IMR-90 (cell line): ENCODE measurements around the gene KRTAP9-6. TPM values are rescaled to one million over a fixed set of nuclear protein-coding genes. Genes with fewer than 3 reads are reported as not detected.
A peak's percentile ranks its signal among the peaks of the same experiment; 100 is the strongest.

Experiments used
- ATAC-seq: fragments of 200-7000 bp; cut with Tn5 transposase; 2 replicates; pipeline ENCODE4 v1.9.1; 2020; ENCODE audit warnings: low read depth, mild to moderate bottlenecking, moderate library complexity
- BruUV-seq: library from RNA; stranded (reverse); fragments of 400-500 nt; replicated peaks from 2 replicates; lab custom pipeline; 2021; lab: Mats Ljungman, UMichigan
- CTCF ChIA-PET: fragments of 300-600 bp; formaldehyde crosslinking; extraction: SDS; loops from one replicate; lab custom pipeline; 2021; ENCODE audit warnings: antibody characterized with exemption; lab: Yijun Ruan, JAX
- POLR2A ChIA-PET: fragments of 300-600 bp; sonication (Branson Sonifier 250); formaldehyde crosslinking; loops from one replicate; lab custom pipeline; 2022; ENCODE audit warnings: antibody characterized with exemption; ENCODE audit not compliant: unreplicated experiment; lab: Charles Lee
- DNase-seq: peaks from one replicate; pipeline ENCODE4 v3.0.0; 2013
- H2AFZ ChIP-seq: replicated peaks from 2 replicates; pipeline ENCODE3; 2013; ENCODE audit warnings: low read length, mild to moderate bottlenecking; ENCODE audit not compliant: poor library complexity
- H2AK5ac ChIP-seq: 2 replicates; pipeline ENCODE4 v1.6.1; 2013; ENCODE audit warnings: low read depth, low read length, inconsistent platforms
- H2AK9ac ChIP-seq: replicated peaks from 2 replicates; pipeline ENCODE3; 2013; ENCODE audit warnings: mild to moderate bottlenecking, low read depth, low read length, moderate library complexity; ENCODE audit not compliant: poor library complexity
- H2BK120ac ChIP-seq: 2 replicates; pipeline ENCODE4 v1.6.1; 2013; ENCODE audit warnings: low read depth, low read length, inconsistent platforms
- H2BK15ac ChIP-seq: 3 replicates; pipeline ENCODE4 v1.6.1; 2013; ENCODE audit warnings: low read depth, low read length, inconsistent platforms
- H2BK20ac ChIP-seq: 2 replicates; pipeline ENCODE4 v1.6.1; 2013; ENCODE audit warnings: low read depth, mild to moderate bottlenecking, inconsistent platforms, low read length, moderate library complexity
- H2BK5ac ChIP-seq: 2 replicates; pipeline ENCODE4 v1.6.1; 2013; ENCODE audit warnings: mild to moderate bottlenecking, low read depth, low read length, inconsistent platforms; ENCODE audit not compliant: poor library complexity, severe bottlenecking
- H3K14ac ChIP-seq: replicated peaks from 2 replicates; pipeline ENCODE4 v1.6.1; 2013; ENCODE audit warnings: low read depth, low read length, inconsistent platforms
- H3K18ac ChIP-seq: 2 replicates; pipeline ENCODE4 v1.6.1; 2013; ENCODE audit warnings: low read depth, low read length, control low read depth
- H3K23ac ChIP-seq: 2 replicates; pipeline ENCODE4 v1.6.1; 2013; ENCODE audit warnings: low read depth, low read length, inconsistent platforms
- H3K27ac ChIP-seq: 2 replicates; pipeline ENCODE4 v1.5.1; 2013; ENCODE audit warnings: mild to moderate bottlenecking, control low read depth, low read length; ENCODE audit not compliant: insufficient read depth
- H3K27me3 ChIP-seq: 2 replicates; pipeline ENCODE4 v1.6.1; 2013; ENCODE audit warnings: low read length; ENCODE audit not compliant: control insufficient read depth, insufficient read depth
- H3K36me3 ChIP-seq: 2 replicates; pipeline ENCODE4 v1.6.1; 2013; ENCODE audit warnings: low read length, mixed read lengths; ENCODE audit not compliant: control insufficient read depth, insufficient read depth
- H3K4ac ChIP-seq: 2 replicates; pipeline ENCODE4 v1.6.1; 2013; ENCODE audit warnings: low read depth, low read length, inconsistent platforms
- H3K4me1 ChIP-seq: 2 replicates; pipeline ENCODE4 v1.6.1; 2013; ENCODE audit warnings: low read length, mixed read lengths; ENCODE audit not compliant: control insufficient read depth, insufficient read depth
- H3K4me2 ChIP-seq: 2 replicates; pipeline ENCODE4 v1.6.1; 2013; ENCODE audit warnings: low read depth, mild to moderate bottlenecking, control low read depth, low read length, moderate library complexity
- H3K4me3 ChIP-seq: 2 replicates; pipeline ENCODE4 v1.5.1; 2013; ENCODE audit warnings: low read depth, mild to moderate bottlenecking, control low read depth, low read length, moderate library complexity; ENCODE audit not compliant: insufficient read depth
- H3K56ac ChIP-seq: 2 replicates; pipeline ENCODE4 v1.6.1; 2013; ENCODE audit warnings: low read length, inconsistent platforms; ENCODE audit not compliant: insufficient read depth; ENCODE audit errors: extremely low read depth
- H3K79me1 ChIP-seq, 2 experiments: 2 replicates each; pipeline ENCODE4 v1.6.1; 2013; ENCODE audit warnings: low read length in 2 of 2, inconsistent platforms in 1 of 2, low read depth in 1 of 2
- H3K9ac ChIP-seq: 2 replicates; pipeline ENCODE4 v1.6.1; 2013; ENCODE audit warnings: low read depth, low read length, control low read depth
- H3K9me1 ChIP-seq: 2 replicates; pipeline ENCODE4 v1.6.1; 2013; ENCODE audit warnings: low read length, inconsistent platforms; ENCODE audit not compliant: insufficient read depth
- H3K9me3 ChIP-seq: 2 replicates; pipeline ENCODE4 v1.6.1; 2013; ENCODE audit warnings: low read length; ENCODE audit not compliant: control insufficient read depth, insufficient read depth
- H4K20me1 ChIP-seq: 2 replicates; pipeline ENCODE4 v1.6.1; 2013; ENCODE audit warnings: low read length, inconsistent platforms; ENCODE audit not compliant: insufficient read depth
- H4K5ac ChIP-seq: 2 replicates; pipeline ENCODE4 v1.6.1; 2013; ENCODE audit warnings: mild to moderate bottlenecking, low read depth, low read length, control low read depth
- H4K8ac ChIP-seq, 2 experiments: 2 replicates each; pipeline ENCODE4 v1.6.1; 2013; ENCODE audit warnings: low read depth in 2 of 2, low read length in 2 of 2, control low read depth in 1 of 2, inconsistent platforms in 1 of 2
- H4K91ac ChIP-seq: 2 replicates; pipeline ENCODE4 v1.6.1; 2013; ENCODE audit warnings: low read depth, low read length, inconsistent platforms; ENCODE audit not compliant: insufficient read depth
- BHLHE40 ChIP-seq: fragments of 150-350 bp; IDR thresholded peaks from 2 replicates; pipeline ENCODE4 v1.6.1; 2016; ENCODE audit warnings: mild to moderate bottlenecking, low read depth, low read length
- CEBPB ChIP-seq: IDR thresholded peaks from 2 replicates; pipeline ENCODE4 v1.6.1; 2012; ENCODE audit warnings: low read depth, low read length, improper control_type of control experiment
- CTCF ChIP-seq: conservative IDR thresholded peaks from 2 replicates; pipeline ENCODE4 v1.5.1; 2012; ENCODE audit warnings: mild to moderate bottlenecking, low read depth, low read length, improper control_type of control experiment
- MAZ ChIP-seq: IDR thresholded peaks from 2 replicates; pipeline ENCODE4 v1.6.1; 2012; ENCODE audit warnings: low read depth, mild to moderate bottlenecking, low read length, improper control_type of control experiment, moderate library complexity, borderline replicate concordance
- NFE2L2 ChIP-seq: fragments of 150-350 bp; IDR thresholded peaks from 2 replicates; pipeline ENCODE4 v1.6.1; 2016; ENCODE audit warnings: low read depth, mild to moderate bottlenecking, low read length
- POLR2A ChIP-seq: IDR thresholded peaks from 2 replicates; pipeline ENCODE4 v1.6.1; 2012; ENCODE audit warnings: mild to moderate bottlenecking, low read depth, low read length
- RAD21 ChIP-seq: IDR thresholded peaks from 2 replicates; pipeline ENCODE4 v1.6.1; 2012; ENCODE audit warnings: low read length, improper control_type of control experiment
- RFX5 ChIP-seq: IDR thresholded peaks from 2 replicates; pipeline ENCODE4 v1.8.0; 2012; ENCODE audit warnings: low read depth, mild to moderate bottlenecking, low read length, moderate library complexity
- SMC3 ChIP-seq: fragments of 150-350 bp; IDR thresholded peaks from 2 replicates; pipeline ENCODE4 v1.6.1; 2016; ENCODE audit warnings: low read depth, mild to moderate bottlenecking, antibody characterized with exemption, low read length, moderate library complexity
- WGBS, 2 experiments: methylation state at CpG; one replicate each; pipeline versions ENCODE4 v1.1.5 to v1.1.7; 2013; ENCODE audit warnings: missing lambda C conversion rate in 2 of 2; ENCODE audit not compliant: insufficient read length in 1 of 2; ENCODE audit errors: extremely low coverage in 2 of 2; 5-methylcytosine and 5-hydroxymethylcytosine counted together
- dilution Hi-C: fragments of 300-500 bp; cut with HindIII; formaldehyde crosslinking; loops from one replicate; pipeline ENCODE4 v1.14.3; 2018; ENCODE audit warnings: low sequenced_read_pairs; ENCODE audit not compliant: unreplicated experiment
- in situ Hi-C: fragments of 300-500 bp; cut with MboI; formaldehyde crosslinking; loops from 3 replicates; pipeline ENCODE4 v1.14.3; 2019; ENCODE audit warnings: low sequenced_read_pairs, inconsistent platforms, mixed read lengths
- intact Hi-C: fragments of 100-400 bp; cut with micrococcal nuclease; formaldehyde crosslinking; loops from 2 replicates; pipeline ENCODE4 v1.10.0; 2022
- polyA plus RNA-seq, 3 experiments: library from polyadenylated mRNA; depleted of rRNA; stranded (reverse); fragments of >200 nt; gene quantifications; 2 replicates each; pipeline ENCODE4 v1.2.3, GENCODE V29; 2012; ENCODE audit warnings: low replicate concordance in 1 of 3
- total RNA-seq: library from RNA; depleted of rRNA; stranded (reverse); fragments of >200 nt; gene quantifications from 2 replicates; pipeline ENCODE4 v1.2.3, GENCODE V29; 2012

Gene KRTAP9-6
- total and polyA plus RNA-seq, 2 of the 4 experiments (the other 2 are of a cell fraction) = not detected

- no peak within 1 kb of the TSS for H3K4ac ChIP-seq
- H2BK5ac ChIP-seq = no peak within 1 kb of the TSS
- H4K5ac ChIP-seq = no peak within 1 kb of the TSS
- H3K18ac ChIP-seq = no peak within 1 kb of the TSS
- dilution Hi-C loops = no loop called here
- peak within 1 kb of the TSS; percentile 32; the same call in 1 of the 2 replicates for H4K91ac ChIP-seq
- no peaks in the 10 kb centered on the region for H3K36me3 ChIP-seq
- BruUV-seq = no TSS peak
- peaks cover 8% of the 10 kb centered on the region for H3K27me3 ChIP-seq
- no peaks in the 10 kb centered on the region for H4K20me1 ChIP-seq
- intact Hi-C loops = no loop called here
- 0 out of 2 replicates have a peak within 1 kb of the TSS, but pooled peaks have one; percentile 37 for H2AK5ac ChIP-seq
- no peak for DNase-seq
- WGBS, 2 experiments = 72% methylated on average over 2 of the region's 7 CpGs; no CpG with 5 or more reads in 1 of the 2 experiments
- in situ Hi-C loops = no loop called here
- H3K56ac ChIP-seq = no peak within 1 kb of the TSS
- H2AK9ac ChIP-seq = no peak within 1 kb of the TSS
- no peak within 1 kb of the TSS for H3K9ac ChIP-seq
- no peaks in the 10 kb centered on the region for H3K4me1 ChIP-seq
- peak within 1 kb of the TSS; percentile 64 for H2AFZ ChIP-seq
- no peak within 1 kb of the TSS for H3K14ac ChIP-seq
- no peak within 1 kb of the TSS for H3K23ac ChIP-seq
- ChIA-PET CTCF (interaction anchor here (0.6 kb wide), 1 partner anchor 661 kb away, joined by 3 read pairs; no protein-coding TSS in a partner anchor), POLR2A (no interaction called here)
- H3K27ac ChIP-seq = no peak within 1 kb of the TSS
- no peak within 1 kb of the TSS for H2BK120ac ChIP-seq
- no peak within 1 kb of the TSS for H3K4me2 ChIP-seq
- H3K4me3 ChIP-seq = no peak within 1 kb of the TSS
- no peaks in the 10 kb centered on the region; the same call in 1 of the 2 replicates for H3K9me1 ChIP-seq
- H2BK20ac ChIP-seq = no peak within 1 kb of the TSS
- no peak within 1 kb of the TSS for H2BK15ac ChIP-seq
- no peaks in the 10 kb centered on the region for H3K79me1 ChIP-seq
- H3K9me3 ChIP-seq = no peaks in the 10 kb centered on the region
- H4K8ac ChIP-seq = no peak within 1 kb of the TSS
- no peak for ATAC-seq
- TF ChIP-seq CTCF = no peak
- no peak for TF ChIP-seq SMC3
- TF ChIP-seq RFX5 = no peak
- no peak for TF ChIP-seq BHLHE40
- TF ChIP-seq MAZ = no peak
- no peak for TF ChIP-seq POLR2A
- TF ChIP-seq NFE2L2 = no peak
- no peak for TF ChIP-seq RAD21
- TF ChIP-seq CEBPB = no peak
Observed at GRCh38 chr17:41308918-41309359, 43.8 kb downstream of the KRTAP9-6 start, which contains the start of gene KRTAP16-1. Gene KRTAP16-1 (minus strand): TSS chr17:41309309. CDS start chr17:41309253, 56 bp downstream.
